SU-DHL-6 (cell line): ENCODE data around the gene CSF2RB.

Experiments used
- H2AFZ ChIP-seq: fragments of 200-600 bp; sonication (generic); 2 replicates; pipeline ENCODE4 v1.6.1; 2014; ENCODE audit warnings: low read depth, mild to moderate bottlenecking, moderate library complexity, mixed read lengths, antibody characterized with exemption, low read length; ENCODE audit not compliant: severe bottlenecking
- H3F3A ChIP-seq: fragments of 200-600 bp; shearing (Covaris generic); 2 replicates; pipeline ENCODE4 v1.6.0; 2016; ENCODE audit warnings: antibody characterized with exemption, mild to moderate bottlenecking; ENCODE audit not compliant: insufficient read depth
- H3K27ac ChIP-seq: fragments of 200-600 bp; sonication (generic); 2 replicates; pipeline ENCODE4 v1.5.1; 2016; ENCODE audit warnings: low read depth, mild to moderate bottlenecking, low read length, moderate library complexity, mixed read lengths
- H3K27me3 ChIP-seq: fragments of 200-600 bp; sonication (generic), shearing (Covaris generic); 2 replicates; pipeline ENCODE4 v1.6.0; 2014; ENCODE audit warnings: mild to moderate bottlenecking, low read length
- H3K36me3 ChIP-seq: fragments of 200-600 bp; sonication (generic); 2 replicates; pipeline ENCODE4 v1.6.1; 2014; ENCODE audit warnings: mild to moderate bottlenecking, low read length, mixed read lengths
- H3K4me2 ChIP-seq: fragments of 300-600, 200-600 bp; shearing (Covaris generic), sonication (generic); 2 replicates; pipeline ENCODE4 v1.6.0; 2014; ENCODE audit warnings: low read length, low read depth, mild to moderate bottlenecking; ENCODE audit not compliant: poor library complexity, severe bottlenecking
- H3K4me3 ChIP-seq: fragments of 200-600 bp; sonication (generic); 2 replicates; pipeline ENCODE4 v1.5.1; 2014; ENCODE audit warnings: antibody characterized with exemption, low read length, mild to moderate bottlenecking, mixed read lengths; ENCODE audit not compliant: insufficient read depth, poor library complexity, severe bottlenecking
- H3K79me2 ChIP-seq: fragments of 200-600 bp; sonication (generic); 2 replicates; pipeline ENCODE4 v1.6.1; 2014; ENCODE audit warnings: mild to moderate bottlenecking, low read length, moderate library complexity; ENCODE audit not compliant: insufficient read depth
- H3K9ac ChIP-seq: fragments of 200-600 bp; sonication (generic); 2 replicates; pipeline ENCODE4 v1.7.0; 2014; ENCODE audit warnings: mild to moderate bottlenecking, low read length
- H3K9me2 ChIP-seq: fragments of 200-600 bp; sonication (generic); replicated peaks from 2 replicates; pipeline ENCODE4 v1.6.1; 2014; ENCODE audit warnings: low read length; ENCODE audit not compliant: insufficient read depth
- H3K9me3 ChIP-seq: fragments of 200-600 bp; sonication (generic); 2 replicates; pipeline ENCODE4 v1.6.1; 2014; ENCODE audit warnings: low read length, mixed read lengths; ENCODE audit not compliant: insufficient read depth
- H4K20me1 ChIP-seq: fragments of 200-600 bp; sonication (generic); 2 replicates; pipeline ENCODE4 v1.6.1; 2014; ENCODE audit warnings: low read depth, mild to moderate bottlenecking, antibody characterized with exemption, low read length, moderate library complexity, mixed read lengths
- CTCF ChIP-seq: fragments of 200-600 bp; sonication (generic); IDR thresholded peaks from one replicate; pipeline ENCODE4 v1.5.1; 2017; ENCODE audit warnings: antibody characterized with exemption, mild to moderate bottlenecking, low read length, moderate library complexity; ENCODE audit not compliant: insufficient read depth, poor library complexity, severe bottlenecking
- EZH2phosphoT487 ChIP-seq: fragments of 200-600 bp; sonication (generic), shearing (Covaris generic); conservative IDR thresholded peaks from 2 replicates; pipeline ENCODE4 v1.6.1; 2018; ENCODE audit warnings: mild to moderate bottlenecking, antibody characterized with exemption, low read length, moderate library complexity, mixed read lengths

CSF2RB gene

DNA sequence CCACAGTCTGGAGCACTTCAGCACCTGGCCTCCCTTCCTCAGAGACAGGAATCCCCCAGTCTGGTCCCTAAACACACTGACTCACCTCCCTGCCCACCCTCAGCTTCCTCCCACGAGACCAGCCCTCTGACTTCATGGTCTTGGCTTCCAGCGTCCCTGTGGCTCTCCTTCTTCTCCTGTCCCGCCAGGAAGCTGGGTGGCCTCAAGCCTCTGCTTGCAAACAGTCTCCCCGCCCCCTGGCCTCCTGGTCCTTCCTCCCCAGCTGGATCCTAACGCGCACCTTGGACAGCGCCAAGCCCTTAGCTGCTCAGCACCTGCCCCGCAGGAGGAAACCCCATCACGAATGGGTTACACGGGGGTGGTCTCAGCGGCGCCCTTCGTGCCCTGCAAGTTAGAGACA, 48.1 kb upstream of the CSF2RB start:
- H3K27me3 ChIP-seq, result no peaks in the 10 kb centered on the region
- H3K36me3 ChIP-seq, result no peaks in the 10 kb centered on the region
- no peaks in the 10 kb centered on the region for H4K20me1 ChIP-seq
- TF ChIP-seq CTCF (no peak), EZH2phosphoT487 (no peak)
- H3K4me3 ChIP-seq, result no peak overlapping the region
- no peak overlapping the region for H3K9ac ChIP-seq
- H3K79me2 ChIP-seq, result no peaks in the 10 kb centered on the region
- H3F3A ChIP-seq, result peaks cover 4% of the 10 kb centered on the region; the same call in 1 of the 2 replicates
- H3K9me3 ChIP-seq, result no peaks in the 10 kb centered on the region
- H3K4me2 ChIP-seq, result no peak overlapping the region
- H2AFZ ChIP-seq, result no peak overlapping the region
- H3K9me2 ChIP-seq, result no peaks in the 10 kb centered on the region
- no peak overlapping the region for H3K27ac ChIP-seq

DNA sequence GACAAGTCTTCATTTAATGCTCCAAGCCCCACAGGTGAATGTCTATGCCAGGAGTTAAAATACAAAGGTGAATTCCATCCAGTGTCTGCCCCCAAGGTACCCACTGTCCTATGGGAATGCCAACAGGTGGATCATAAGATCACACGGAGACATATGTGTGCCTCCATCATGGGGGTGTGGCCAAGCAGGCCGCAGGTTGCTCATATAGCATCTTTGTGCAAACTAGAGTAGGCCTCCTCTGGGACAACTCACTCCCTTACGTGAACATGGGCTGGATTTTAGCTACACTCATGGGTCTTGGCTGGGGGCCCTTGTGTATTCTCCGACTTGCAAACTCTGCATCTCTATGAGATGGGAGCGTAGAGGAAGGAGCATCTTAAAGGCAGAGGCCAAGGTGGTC, 45.7 kb upstream of the CSF2RB start:
- TF ChIP-seq EZH2phosphoT487, result no peak
- TF ChIP-seq CTCF, result no peak
- Histone ChIP-seq H4K20me1 (no peaks in the 10 kb centered on the region), H3K4me2 (no peak overlapping the region), H3F3A (no peaks in the 10 kb centered on the region), H3K9me3 (no peaks in the 10 kb centered on the region), H3K79me2 (no peaks in the 10 kb centered on the region), H3K27ac (no peak overlapping the region), H2AFZ (no peak overlapping the region), H3K27me3 (no peaks in the 10 kb centered on the region), H3K9ac (no peak overlapping the region), H3K36me3 (no peaks in the 10 kb centered on the region), H3K9me2 (no peaks in the 10 kb centered on the region), H3K4me3 (no peak overlapping the region)

- no peaks in the 10 kb centered on the region for H3K9me3 ChIP-seq
- H3K4me3 ChIP-seq, result no peak overlapping the region
- no peaks in the 10 kb centered on the region for H3K36me3 ChIP-seq
- H3K4me2 ChIP-seq, result no peak overlapping the region
- H3K9me2 ChIP-seq, result no peaks in the 10 kb centered on the region
- no peak overlapping the region for H2AFZ ChIP-seq
- H4K20me1 ChIP-seq, result no peaks in the 10 kb centered on the region
- TF ChIP-seq EZH2phosphoT487, result no peak
- TF ChIP-seq CTCF, result no peak
- H3K9ac ChIP-seq, result no peak overlapping the region
- no peaks in the 10 kb centered on the region for H3F3A ChIP-seq
- no peaks in the 10 kb centered on the region for H3K27me3 ChIP-seq
- H3K27ac ChIP-seq, result no peak overlapping the region
- no peaks in the 10 kb centered on the region for H3K79me2 ChIP-seq
Measured at GRCh38 chr22:36868546-36869181, 44.8 kb upstream of the CSF2RB start.
